RWPE1 (cell line): ENCODE data around the gene PDXK.
A peak's percentile ranks its signal among the peaks of the same experiment; 100 is the strongest.

Experiments
- CTCF ChIA-PET: fragments of 350-600 bp; sonication (Branson Sonifier 250); formaldehyde crosslinking; extraction: SDS; loops from one replicate; lab custom pipeline; 2021; lab: Yijun Ruan, JAX
- POLR2A ChIA-PET: fragments of 400-600 bp; formaldehyde crosslinking; extraction: SDS; loops from one replicate; lab custom pipeline; 2020; ENCODE audit warnings: antibody characterized with exemption; ENCODE audit not compliant: low non-redundant PET; lab: Yijun Ruan, JAX
- DNase-seq: peaks from one replicate; pipeline ENCODE4 v3.0.0; 2012; ENCODE audit warnings: low spot score
- H3K27ac ChIP-seq: fragments of 450-650 bp; 2 replicates; pipeline ENCODE4 v1.5.1; 2017
- CTCF ChIP-seq: fragments of 450-650 bp; conservative IDR thresholded peaks from 2 replicates; pipeline ENCODE4 v1.5.1; 2017; ENCODE audit warnings: low read depth, mild to moderate bottlenecking

PDXK gene

DNA sequence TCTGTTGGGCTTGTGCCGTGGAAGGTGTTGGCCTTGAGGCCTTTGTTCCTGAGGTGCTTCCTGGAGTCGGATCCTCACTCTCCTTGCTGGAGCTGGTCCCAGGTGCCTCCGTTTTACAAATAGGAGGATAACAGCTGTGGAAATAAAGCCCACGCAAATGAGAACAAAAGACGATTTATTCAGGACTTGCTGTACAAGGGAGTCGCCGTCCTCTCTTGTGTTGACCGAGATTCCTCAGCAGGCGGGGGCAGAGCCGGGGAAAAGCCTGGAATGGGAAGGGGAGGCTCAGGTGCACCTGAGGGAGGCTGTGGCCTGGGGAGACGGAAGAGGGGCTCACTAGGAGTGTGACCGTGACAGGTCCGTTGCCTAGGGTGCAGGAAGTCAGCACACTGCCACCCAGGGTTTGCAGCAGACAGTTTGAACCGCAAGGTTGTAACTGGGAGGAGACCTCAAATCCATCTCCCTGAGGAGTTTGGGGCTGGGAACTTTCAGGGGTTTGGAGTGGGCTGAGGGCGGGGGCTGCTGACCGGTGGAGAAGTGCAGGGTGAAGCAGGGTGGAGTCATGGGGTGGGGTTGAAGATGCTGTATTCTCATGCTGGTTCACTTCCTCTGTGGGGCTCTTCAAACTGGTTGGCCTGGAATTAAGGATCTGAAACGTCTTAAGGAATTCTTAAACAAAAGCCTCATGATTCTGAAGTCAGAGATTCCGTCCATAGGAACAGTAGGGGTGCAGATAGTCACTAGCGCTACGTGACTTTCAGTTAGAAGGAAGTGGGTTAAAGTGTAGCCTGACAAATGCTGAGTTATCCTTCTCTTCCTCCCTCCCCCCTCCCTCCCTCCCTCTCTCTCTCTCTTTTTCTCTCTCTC, 59.8 kb downstream of the PDXK start:
- DNase-seq: no peak
- POLR2A ChIA-PET: no interaction called here
- TF ChIP-seq CTCF: no peak
- peak overlapping the region; percentile 45 for H3K27ac ChIP-seq
- CTCF ChIA-PET: interaction anchor here (2.1 kb wide), 1 partner anchor 10 kb away, joined by 6 read pairs; the partner anchor contains the start of gene RRP1

- ChIA-PET POLR2A (no interaction called here), CTCF (interaction anchor here (2.1 kb wide), 1 partner anchor 10 kb away, joined by 6 read pairs; the partner anchor contains the start of gene RRP1)
- H3K27ac ChIP-seq: no peak overlapping the region
- TF ChIP-seq CTCF: no peak
- DNase-seq: no peak
These were observed 60.7 kb downstream of the PDXK start for GRCh38 chr21:43779660-43780059.

GRCh38 chr21:43781846-43782245, 62.9 kb downstream of the PDXK start:
- ChIA-PET POLR2A (no interaction called here), CTCF (no interaction called here)
- H3K27ac ChIP-seq: no peak overlapping the region
- no peak for DNase-seq
- TF ChIP-seq CTCF: no peak

- CTCF ChIA-PET: no interaction called here
- no peak overlapping the region; the same call in 1 of the 2 replicates for H3K27ac ChIP-seq
- no peak for TF ChIP-seq CTCF
- POLR2A ChIA-PET: no interaction called here
- DNase-seq: peak; percentile 35
These were observed 63.6 kb downstream of the PDXK start for GRCh38 chr21:43782431-43783097.

- no peak for DNase-seq
- H3K27ac ChIP-seq: peak overlapping the region; percentile 8; the same call in 1 of the 2 replicates
- CTCF ChIA-PET: no interaction called here
- TF ChIP-seq CTCF: no peak
- POLR2A ChIA-PET: no interaction called here
These were observed 64.3 kb downstream of the PDXK start for GRCh38 chr21:43783098-43783700.

DNA sequence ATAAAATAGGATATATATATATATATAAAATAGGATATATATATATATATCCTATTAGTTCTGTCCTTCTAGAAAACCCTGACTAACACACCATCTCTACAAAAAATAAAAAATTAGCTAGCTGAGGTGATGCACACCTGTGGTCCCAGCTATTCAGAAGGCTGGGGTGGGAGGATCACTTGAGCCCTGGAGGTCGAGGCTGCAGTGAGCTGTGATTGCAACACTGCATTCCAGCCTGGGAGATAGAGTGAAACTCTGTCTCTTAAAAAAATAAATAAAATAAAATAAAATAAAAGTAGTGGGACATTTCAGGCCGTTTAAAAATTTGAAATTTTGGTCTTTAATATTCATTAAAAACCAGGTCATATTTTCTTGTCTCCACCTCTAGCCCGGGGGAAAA, 66.2 kb downstream of the PDXK start:
- POLR2A ChIA-PET: no interaction called here
- CTCF ChIA-PET: interaction anchor here (0.7 kb wide), 1 partner anchor 808 kb away, joined by 3 read pairs; no protein-coding TSS in a partner anchor

More for the DNA sequence above, 66.2 kb downstream of the PDXK start:
- no peak for DNase-seq
- TF ChIP-seq CTCF: no peak
- peak overlapping the region; percentile 48 for H3K27ac ChIP-seq
